Measurements from ENCODE around the gene LATS1.
"Not testable (repeated sequence)": the region's sequence is repeated elsewhere in the genome, so short reads cannot be mapped to it uniquely, and the experiment has no call there.

Gene LATS1

DNA sequence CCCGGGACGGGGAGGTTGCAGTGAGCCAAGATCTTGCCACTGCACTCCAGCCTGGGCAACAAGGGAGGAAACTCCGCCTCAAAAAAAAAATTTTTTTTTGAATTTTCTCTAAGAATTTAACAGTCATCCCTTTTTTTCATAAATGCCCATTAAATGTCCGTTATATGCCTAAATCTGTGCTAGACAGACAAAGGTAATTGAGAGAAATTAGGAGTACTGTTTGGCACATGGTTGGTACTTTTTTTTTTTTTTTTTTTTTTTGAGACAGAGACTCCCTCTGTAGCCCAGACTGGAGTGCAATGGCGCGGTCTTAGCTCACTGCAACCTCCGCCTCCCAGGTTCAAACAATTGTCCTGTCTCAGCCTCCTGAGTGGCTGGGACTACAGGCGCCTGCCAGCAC lies 33.3 kb upstream of the LATS1 start:
- H3K9ac ChIP-seq (ENCODE audit: low read length in 2 of 2), result no peak overlapping the region
- no peak overlapping the region for H3K27ac ChIP-seq (ENCODE audit: low read length)
- no peaks in the 10 kb centered on the region for H3K36me3 ChIP-seq (ENCODE audit: control insufficient read depth in 2 of 2, insufficient read depth in 2 of 2, low read length in 2 of 2)
- peaks cover 18% of the 10 kb centered on the region for H3K4me1 ChIP-seq (ENCODE audit: control insufficient read depth, insufficient read depth, low read length)
- no peak overlapping the region for H3K4me3 ChIP-seq (ENCODE audit: low read length in 2 of 2)
- no peaks in the 10 kb centered on the region for H3K9me3 ChIP-seq (ENCODE audit: control insufficient read depth in 2 of 2, low read length in 2 of 2)
- H3K27me3 ChIP-seq (ENCODE audit: control insufficient read depth in 1 of 2, insufficient read depth in 2 of 2, low read length in 2 of 2), result no peaks in the 10 kb centered on the region

DNA sequence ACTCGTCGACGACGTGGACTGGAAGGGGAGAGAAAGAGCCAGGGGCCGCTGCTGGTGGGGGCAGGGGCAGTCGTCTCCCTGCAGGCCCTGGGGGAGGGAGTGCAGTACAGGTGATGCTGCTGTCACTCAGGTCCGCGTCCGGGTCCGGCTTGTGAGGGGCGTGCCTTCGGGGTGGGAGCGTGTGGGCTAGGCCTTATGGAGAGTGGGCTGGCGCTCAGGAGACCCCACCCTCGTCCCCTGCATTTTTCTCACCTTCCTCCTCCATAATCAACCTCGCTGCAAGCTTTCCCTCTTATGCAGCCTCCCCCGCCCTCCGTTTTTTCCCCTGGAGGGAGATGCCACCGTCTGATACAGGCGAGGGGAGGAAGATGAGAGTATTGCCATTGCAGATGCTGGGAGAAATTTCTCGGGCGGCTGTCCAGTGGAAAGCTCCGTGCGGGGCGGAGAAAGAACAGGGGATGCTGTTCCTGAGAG lies 32.3 kb upstream of the LATS1 start:
- no peaks in the 10 kb centered on the region for H3K36me3 ChIP-seq (ENCODE audit: control insufficient read depth in 2 of 2, insufficient read depth in 2 of 2, low read length in 2 of 2)
- peak overlapping the region; percentile 75 to 93 for H3K4me3 ChIP-seq (ENCODE audit: low read length in 2 of 2)
- H3K27ac ChIP-seq (ENCODE audit: low read length), result peak overlapping the region; percentile 70
- no peaks in the 10 kb centered on the region for H3K27me3 ChIP-seq (ENCODE audit: control insufficient read depth in 1 of 2, insufficient read depth in 2 of 2, low read length in 2 of 2)
- no peaks in the 10 kb centered on the region for H3K9me3 ChIP-seq (ENCODE audit: control insufficient read depth in 2 of 2, low read length in 2 of 2)
- H3K4me1 ChIP-seq (ENCODE audit: control insufficient read depth, insufficient read depth, low read length), result peaks cover 22% of the 10 kb centered on the region
- peak overlapping the region; percentile 89 to 93 for H3K9ac ChIP-seq (ENCODE audit: low read length in 2 of 2)

DNA sequence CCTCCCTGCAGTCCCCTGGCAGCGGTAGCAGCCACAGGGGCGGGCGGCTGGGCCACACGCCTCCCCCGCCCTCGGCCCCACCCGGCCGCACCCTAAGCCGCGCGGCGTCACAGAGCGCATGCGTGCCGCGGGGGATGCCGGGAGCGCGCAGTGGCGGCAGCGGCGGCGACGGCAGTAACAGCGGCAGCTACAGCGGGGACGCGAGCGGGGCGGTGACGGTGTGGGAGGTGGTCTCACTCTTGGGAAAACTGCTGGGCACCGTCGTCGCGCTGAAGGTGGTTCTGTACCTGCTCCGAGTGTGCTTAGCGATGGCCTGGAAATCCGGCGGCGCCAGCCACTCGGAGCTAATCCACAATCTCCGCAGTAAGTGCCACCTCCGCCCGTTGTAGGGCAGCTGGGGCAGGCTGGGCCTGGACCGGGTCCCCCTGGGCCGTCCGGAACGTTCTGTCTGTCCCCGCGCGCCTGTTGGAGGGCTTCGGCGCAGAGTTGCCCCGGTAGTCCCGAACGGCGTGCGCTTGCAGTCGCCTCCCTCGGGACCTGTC lies 31.8 kb upstream of the LATS1 start, which contains the start of gene PCMT1:
TSS of gene PCMT1 (plus strand) at position 148 of the 542 bp plus-strand sequence. CDS start at position 309, 161 bp downstream.
- Histone ChIP-seq H3K4me1 (ENCODE audit: control insufficient read depth, insufficient read depth, low read length) (peaks cover 22% of the 10 kb centered on the region), H3K9me3 (ENCODE audit: control insufficient read depth in 2 of 2, low read length in 2 of 2) (no peaks in the 10 kb centered on the region), H3K4me3 (ENCODE audit: low read length in 2 of 2) (peak within 1 kb of the TSS; percentile 75 to 93), H3K27ac (ENCODE audit: low read length) (peak within 1 kb of the TSS; percentile 70), H3K9ac (ENCODE audit: low read length in 2 of 2) (peak within 1 kb of the TSS; percentile 89 to 93), H3K36me3 (ENCODE audit: control insufficient read depth in 2 of 2, insufficient read depth in 2 of 2, low read length in 2 of 2) (no peaks in the 10 kb centered on the region), H3K27me3 (ENCODE audit: control insufficient read depth in 1 of 2, insufficient read depth in 2 of 2, low read length in 2 of 2) (no peaks in the 10 kb centered on the region)

DNA sequence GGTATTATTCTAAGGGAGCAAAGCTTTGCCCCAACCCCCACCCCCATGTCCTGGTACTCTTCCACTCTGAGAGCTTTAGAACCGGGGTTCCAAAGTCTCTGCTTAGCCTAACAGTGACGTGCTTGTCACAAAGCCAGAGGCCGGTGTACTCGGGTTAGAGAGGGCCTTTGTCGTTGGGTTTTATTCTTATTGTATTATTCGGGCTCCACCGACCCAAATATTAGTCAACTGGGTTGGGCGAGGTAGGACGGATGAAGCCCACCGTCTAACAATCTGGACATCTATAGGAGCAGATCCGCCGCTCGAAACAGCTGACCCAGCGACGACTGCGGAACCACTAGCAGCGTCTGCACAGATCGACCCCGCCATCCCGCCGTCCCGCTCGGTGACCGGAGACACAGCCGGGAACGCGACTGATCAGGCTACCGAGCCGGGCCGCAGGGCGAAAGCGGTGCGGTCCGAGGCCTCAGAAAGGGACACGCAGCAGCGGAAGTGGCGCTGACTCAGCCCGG lies 31.2 kb upstream of the LATS1 start:
- H3K27me3 ChIP-seq (ENCODE audit: control insufficient read depth in 1 of 2, insufficient read depth in 2 of 2, low read length in 2 of 2); H3K9me3 ChIP-seq (ENCODE audit: control insufficient read depth in 2 of 2, low read length in 2 of 2); H3K36me3 ChIP-seq (ENCODE audit: control insufficient read depth in 2 of 2, insufficient read depth in 2 of 2, low read length in 2 of 2): not testable (repeated sequence)
- peak overlapping the region; percentile 69 to 89 for H3K9ac ChIP-seq (ENCODE audit: low read length in 2 of 2)
- peaks cover 22% of the 10 kb centered on the region for H3K4me1 ChIP-seq (ENCODE audit: control insufficient read depth, insufficient read depth, low read length)
- H3K4me3 ChIP-seq (ENCODE audit: low read length in 2 of 2), result peak overlapping the region; percentile 75 to 93
- peak overlapping the region; percentile 70 for H3K27ac ChIP-seq (ENCODE audit: low read length)

DNA sequence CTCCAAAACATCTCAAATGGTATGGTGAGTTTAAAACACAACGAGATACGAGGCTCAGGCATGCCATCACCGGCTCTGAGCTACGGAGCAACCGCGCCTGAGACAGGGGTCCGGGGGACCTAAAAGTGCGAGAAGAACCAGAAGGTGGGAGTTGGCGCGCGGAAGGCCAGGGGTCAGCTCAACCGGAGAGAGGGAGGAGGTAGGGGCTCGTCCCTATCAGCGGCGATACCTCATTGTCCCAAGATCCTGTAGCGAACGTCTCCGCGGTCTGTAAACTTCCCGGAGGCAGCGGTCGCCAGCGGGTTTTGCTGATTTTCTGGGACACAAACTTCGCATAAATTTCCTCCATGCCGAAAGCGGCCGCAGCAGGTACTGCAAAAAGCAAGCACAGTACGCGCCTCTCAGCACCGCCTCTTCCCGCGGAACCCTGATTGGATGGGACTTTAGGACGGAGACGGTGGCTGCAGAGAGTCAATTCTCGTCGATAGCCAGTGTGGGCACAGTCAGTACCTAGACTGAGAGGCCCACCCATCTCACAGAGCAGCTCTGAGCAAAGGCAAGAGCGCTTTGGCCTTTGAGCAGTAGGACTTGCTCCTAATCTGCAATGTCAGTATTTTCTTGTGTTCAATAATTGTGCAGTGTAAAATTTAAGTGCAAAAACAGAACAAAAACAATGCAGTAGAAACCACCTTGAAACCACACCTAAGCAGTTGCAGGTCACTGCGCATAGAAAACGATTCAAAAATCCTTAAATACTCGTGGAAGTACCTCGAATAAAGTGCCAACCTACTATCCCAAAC lies 28.4 kb upstream of the LATS1 start, which contains the start of gene NUP43:
TSS of gene NUP43 (minus strand) at position 383 of the 800 bp plus-strand sequence. CDS start at position 349, 34 bp downstream.
- Histone ChIP-seq H3K27me3 (ENCODE audit: control insufficient read depth in 1 of 2, insufficient read depth in 2 of 2, low read length in 2 of 2) (no peaks in the 10 kb centered on the region), H3K4me1 (ENCODE audit: control insufficient read depth, insufficient read depth, low read length) (peaks cover 22% of the 10 kb centered on the region), H3K4me3 (ENCODE audit: low read length in 2 of 2) (peak within 1 kb of the TSS; percentile 95 to 99), H3K36me3 (ENCODE audit: control insufficient read depth in 2 of 2, insufficient read depth in 2 of 2, low read length in 2 of 2) (peaks cover 7% of the 10 kb centered on the region in 2 donors), H3K9me3 (ENCODE audit: control insufficient read depth in 2 of 2, low read length in 2 of 2) (no peaks in the 10 kb centered on the region), H3K9ac (ENCODE audit: low read length in 2 of 2) (peak within 1 kb of the TSS; percentile 94 to 97), H3K27ac (ENCODE audit: low read length) (peak within 1 kb of the TSS; percentile 67)

DNA sequence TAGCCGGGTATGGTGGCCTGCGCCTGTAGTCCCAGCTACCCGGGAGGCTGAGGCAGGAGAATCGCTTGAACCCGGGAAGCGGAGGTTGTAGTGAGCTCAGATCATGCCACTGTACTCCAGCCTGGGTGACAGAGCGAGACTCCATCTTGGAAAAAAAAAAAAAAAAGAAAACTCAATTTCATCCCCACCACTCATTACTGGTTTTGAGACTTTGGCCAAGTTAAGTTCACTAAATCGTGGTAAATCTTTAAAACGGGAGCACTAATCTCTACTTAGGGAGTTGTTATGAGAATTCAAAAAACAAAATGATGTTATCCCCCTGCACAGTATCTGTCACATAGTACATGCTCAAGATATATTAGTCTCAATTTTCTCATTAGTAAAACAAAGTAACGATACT lies 27.4 kb upstream of the LATS1 start:
- not testable (repeated sequence) for H3K9ac ChIP-seq (ENCODE audit: low read length in 2 of 2)

DNA sequence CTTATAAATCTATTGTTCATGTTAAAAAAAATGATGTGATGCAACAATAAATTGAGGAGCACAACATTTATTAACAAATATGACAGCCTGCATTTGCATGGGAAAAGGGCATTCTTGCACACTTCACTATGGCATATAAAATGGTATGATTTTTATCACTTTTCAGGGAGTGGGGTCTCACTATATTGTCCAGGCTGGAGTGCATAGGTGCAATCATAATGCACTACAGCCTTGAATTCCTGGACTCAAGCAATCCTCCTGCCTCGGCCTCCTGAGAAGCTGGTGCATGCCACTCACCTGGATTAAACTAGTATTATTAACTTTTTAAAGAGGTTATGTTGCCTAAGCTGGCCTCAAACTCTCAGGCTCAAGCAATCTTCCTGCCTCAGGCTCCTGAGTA lies 17.0 kb upstream of the LATS1 start:
- peaks cover 23 to 26% of the 10 kb centered on the region in 2 donors for H3K36me3 ChIP-seq (ENCODE audit: control insufficient read depth in 2 of 2, insufficient read depth in 2 of 2, low read length in 2 of 2)
- H3K27ac ChIP-seq (ENCODE audit: low read length), result no peak overlapping the region
- no peak overlapping the region for H3K9ac ChIP-seq (ENCODE audit: low read length in 2 of 2)
- no peaks in the 10 kb centered on the region for H3K9me3 ChIP-seq (ENCODE audit: control insufficient read depth in 2 of 2, low read length in 2 of 2)
- no peaks in the 10 kb centered on the region for H3K4me1 ChIP-seq (ENCODE audit: control insufficient read depth, insufficient read depth, low read length)
- no peak overlapping the region for H3K4me3 ChIP-seq (ENCODE audit: low read length in 2 of 2)
- no peaks in the 10 kb centered on the region for H3K27me3 ChIP-seq (ENCODE audit: control insufficient read depth in 1 of 2, insufficient read depth in 2 of 2, low read length in 2 of 2)

More for the DNA sequence above, 27.4 kb upstream of the LATS1 start:
- peaks cover 11% of the 10 kb centered on the region in 2 donors for H3K36me3 ChIP-seq (ENCODE audit: control insufficient read depth in 2 of 2, insufficient read depth in 2 of 2, low read length in 2 of 2)
- H3K4me3 ChIP-seq (ENCODE audit: low read length in 2 of 2), result peak overlapping the region; percentile 95 to 99
- peaks cover 11% of the 10 kb centered on the region for H3K4me1 ChIP-seq (ENCODE audit: control insufficient read depth, insufficient read depth, low read length)
- H3K27me3 ChIP-seq (ENCODE audit: control insufficient read depth in 1 of 2, insufficient read depth in 2 of 2, low read length in 2 of 2); H3K9me3 ChIP-seq (ENCODE audit: control insufficient read depth in 2 of 2, low read length in 2 of 2); H3K27ac ChIP-seq (ENCODE audit: low read length): not testable (repeated sequence)

DNA sequence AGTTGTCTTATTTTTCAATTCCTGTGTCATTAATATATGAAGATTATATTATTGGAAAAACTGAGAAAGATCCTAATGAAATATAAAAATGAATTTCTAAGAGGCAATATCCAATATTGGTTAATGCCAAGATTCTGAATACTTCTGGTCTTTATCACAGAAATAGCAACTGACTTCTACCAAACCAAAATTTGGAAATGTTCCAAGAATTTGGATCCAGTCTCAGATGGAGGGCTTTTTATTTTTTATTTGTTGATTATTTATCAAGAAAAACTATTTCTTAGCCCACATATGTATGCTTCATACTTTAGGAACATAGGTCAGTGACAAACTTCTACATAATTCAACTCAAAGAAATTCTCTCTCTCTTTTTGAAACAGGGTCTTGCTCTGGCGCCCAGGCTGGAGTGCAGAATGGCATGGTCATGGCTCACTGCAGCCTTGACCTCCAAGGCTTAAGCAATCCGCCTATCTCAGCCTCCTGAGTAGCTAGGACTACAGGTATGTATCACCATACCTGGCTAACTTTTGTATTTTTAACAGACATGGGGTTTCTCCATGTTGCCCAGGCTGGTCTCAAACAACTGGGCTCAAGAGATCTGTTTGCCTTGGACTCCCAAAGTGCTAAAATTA lies 15.3 kb upstream of the LATS1 start:
- Histone ChIP-seq H3K9me3 (ENCODE audit: control insufficient read depth in 2 of 2, low read length in 2 of 2) (no peaks in the 10 kb centered on the region), H3K9ac (ENCODE audit: low read length in 2 of 2) (no peak overlapping the region), H3K27me3 (ENCODE audit: control insufficient read depth in 1 of 2, insufficient read depth in 2 of 2, low read length in 2 of 2) (no peaks in the 10 kb centered on the region), H3K36me3 (ENCODE audit: control insufficient read depth in 2 of 2, insufficient read depth in 2 of 2, low read length in 2 of 2) (peaks cover 29% of the 10 kb centered on the region in 2 donors), H3K4me3 (ENCODE audit: low read length in 2 of 2) (no peak overlapping the region), H3K27ac (ENCODE audit: low read length) (no peak overlapping the region), H3K4me1 (ENCODE audit: control insufficient read depth, insufficient read depth, low read length) (no peaks in the 10 kb centered on the region)

DNA sequence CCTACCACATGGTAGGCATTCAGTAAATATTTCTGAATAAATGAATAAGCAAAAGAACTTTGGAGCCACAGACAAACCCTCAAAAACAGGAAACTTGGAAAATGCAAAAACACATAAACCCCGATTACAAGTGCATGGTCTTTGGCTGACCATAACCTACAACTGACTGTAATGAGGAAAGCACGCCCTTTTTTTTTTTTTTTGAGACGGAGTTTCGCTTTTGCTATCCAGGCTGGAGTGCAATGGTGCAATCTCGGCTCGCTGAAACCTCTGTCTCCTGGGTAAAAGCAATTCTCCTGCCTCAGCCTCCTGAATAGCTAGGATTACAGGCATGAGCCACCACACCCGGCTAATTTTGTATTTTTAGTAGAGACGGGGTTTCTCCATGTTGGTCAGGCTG lies 11.9 kb upstream of the LATS1 start:
- Histone ChIP-seq H3K4me3 (ENCODE audit: low read length in 2 of 2) (no peak overlapping the region), H3K27ac (ENCODE audit: low read length) (no peak overlapping the region), H3K9me3 (ENCODE audit: control insufficient read depth in 2 of 2, low read length in 2 of 2) (no peaks in the 10 kb centered on the region), H3K9ac (ENCODE audit: low read length in 2 of 2) (no peak overlapping the region), H3K36me3 (ENCODE audit: control insufficient read depth in 2 of 2, insufficient read depth in 2 of 2, low read length in 2 of 2) (peaks cover 18 to 27% of the 10 kb centered on the region in 2 donors), H3K4me1 (ENCODE audit: control insufficient read depth, insufficient read depth, low read length) (no peaks in the 10 kb centered on the region), H3K27me3 (ENCODE audit: control insufficient read depth in 1 of 2, insufficient read depth in 2 of 2, low read length in 2 of 2) (no peaks in the 10 kb centered on the region)

DNA sequence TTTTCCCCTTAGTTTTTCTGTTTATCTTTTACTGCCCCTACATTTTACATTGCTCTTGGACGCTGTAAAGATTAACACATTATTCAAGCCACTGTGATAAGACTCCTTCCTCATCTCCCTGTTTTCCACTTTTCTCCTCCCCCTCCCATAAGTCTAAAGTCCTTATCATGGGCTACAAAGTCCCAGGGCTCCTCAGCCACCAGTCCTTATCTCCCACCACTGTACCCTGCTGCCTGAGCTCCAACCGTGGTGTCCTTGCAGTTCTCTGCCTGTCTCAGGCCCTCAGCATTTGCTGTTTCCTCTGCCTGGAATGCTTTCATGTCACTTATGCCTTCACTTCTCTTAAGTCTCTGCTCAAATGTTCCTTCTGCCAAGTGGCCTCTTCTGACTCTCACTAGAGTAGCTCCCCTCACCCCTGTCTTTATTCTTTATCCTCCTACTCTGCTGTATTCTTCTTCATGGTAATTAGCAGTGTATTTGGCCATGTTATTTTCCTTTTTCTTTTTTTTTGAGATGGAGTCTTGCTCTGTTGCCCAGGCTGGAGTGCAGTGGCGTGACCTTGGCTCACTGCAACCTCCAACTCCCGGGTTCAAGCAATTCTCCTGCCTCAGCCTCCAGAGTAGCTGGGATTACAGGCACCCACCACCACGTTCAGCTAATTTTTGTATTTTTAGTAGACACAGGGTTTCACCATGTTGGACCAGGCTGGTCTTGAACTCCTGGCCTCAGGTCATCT lies 10.8 kb upstream of the LATS1 start:
- H3K9me3 ChIP-seq (ENCODE audit: control insufficient read depth in 2 of 2, low read length in 2 of 2), result no peaks in the 10 kb centered on the region

More for the DNA sequence above, 10.8 kb upstream of the LATS1 start:
- Histone ChIP-seq H3K36me3 (ENCODE audit: control insufficient read depth in 2 of 2, insufficient read depth in 2 of 2, low read length in 2 of 2) (peaks cover 18 to 26% of the 10 kb centered on the region in 2 donors), H3K27ac (ENCODE audit: low read length) (no peak overlapping the region), H3K27me3 (ENCODE audit: control insufficient read depth in 1 of 2, insufficient read depth in 2 of 2, low read length in 2 of 2) (no peaks in the 10 kb centered on the region), H3K4me3 (ENCODE audit: low read length in 2 of 2) (no peak overlapping the region), H3K4me1 (ENCODE audit: control insufficient read depth, insufficient read depth, low read length) (no peaks in the 10 kb centered on the region), H3K9ac (ENCODE audit: low read length in 2 of 2) (no peak overlapping the region)

Measured in stomach smooth muscle (tissue), 2 donors.